Colonic mucosa (tissue), 4 donors: ENCODE results near the gene ABHD4. TPM values are rescaled to one million over a fixed set of nuclear protein-coding genes. Genes with fewer than 3 reads are reported as not detected.

Experiments used
- DNase-seq: peaks from one replicate; pipeline ENCODE4 v3.0.0-alpha.2; 2020
- H3K27ac ChIP-seq: fragments of 200-600 bp; one replicate; pipeline ENCODE4 v1.8.0; 2021
- H3K27me3 ChIP-seq: fragments of 200-600 bp; one replicate; pipeline ENCODE4 v1.8.0; 2021
- H3K36me3 ChIP-seq: fragments of 200-600 bp; one replicate; pipeline ENCODE4 v1.8.0; 2021
- H3K4me1 ChIP-seq: fragments of 200-600 bp; one replicate; pipeline ENCODE4 v1.8.0; 2021; ENCODE audit warnings: mild to moderate bottlenecking
- H3K4me3 ChIP-seq: fragments of 200-600 bp; one replicate; pipeline ENCODE4 v1.8.0; 2021
- H3K9ac ChIP-seq, 2 donors: one replicate each; pipeline ENCODE4 v1.7.0; 2013; ENCODE audit warnings: control low read depth in 2 of 2, low read depth in 2 of 2, low read length in 2 of 2
- H3K9me3 ChIP-seq: fragments of 200-600 bp; one replicate; pipeline ENCODE4 v1.8.0; 2021
- intact Hi-C: fragments of 100-400 bp; cut with DNase I; formaldehyde crosslinking; loops from one replicate; pipeline ENCODE4 v1.14.1; 2022
- total RNA-seq, 2 donors: library from RNA; stranded (reverse); fragmentation: NEBNext Ultra II Directional in 1 of 2; extraction: Animal tissue kit (Norgen Biotek cat#: 25700) in 1 of 2; gene quantifications; one replicate each; pipeline ENCODE4 v1.2.1, GENCODE V29; 2021
- TF ChIP-seq, protein P1 (sequence below): fragments of 200-600 bp; IDR thresholded peaks from one replicate; pipeline ENCODE4 v1.8.0; 2022; ENCODE audit warnings: antibody characterized with exemption, mild to moderate bottlenecking
- donor health status: healthy.
- donor health status: DM: no; HTN: no; CAD: no.
- donor health status: DM: no; HTN: no; CAD: no.

The ABHD4 gene
- total RNA-seq, 2 donors from 2014 or later = 14.5 to 32.4 TPM

DNA sequence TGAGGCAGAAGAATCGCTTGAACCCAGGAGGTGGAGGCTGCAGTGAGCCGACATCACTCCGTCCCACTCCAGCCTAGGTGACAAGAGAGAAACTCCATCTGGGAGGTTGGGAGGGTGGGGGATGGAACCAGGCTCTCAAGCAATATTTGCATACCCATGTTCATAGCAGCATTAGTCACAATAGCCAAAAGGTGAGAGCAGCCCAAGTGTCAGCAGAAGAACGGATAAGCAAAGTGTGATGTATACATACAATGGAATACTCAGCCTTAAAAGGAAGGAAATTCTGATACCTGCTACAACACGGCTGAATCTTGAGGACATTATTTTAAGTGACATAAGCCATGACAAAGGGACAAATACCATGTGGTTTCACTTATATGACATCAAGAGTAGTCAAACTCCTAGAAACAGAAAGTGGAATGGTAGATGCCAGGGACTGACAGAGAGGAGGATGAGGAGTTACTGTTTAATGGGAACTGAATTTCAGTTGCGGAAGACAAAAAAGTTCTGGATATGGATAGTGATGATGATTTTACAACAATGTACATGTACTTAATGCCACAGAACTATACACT is 20.7 kb upstream of the ABHD4 start:
- Histone ChIP-seq H3K36me3 (no peaks in the 10 kb centered on the region), H3K27me3 (no peaks in the 10 kb centered on the region), H3K4me1 (no peaks in the 10 kb centered on the region), H3K4me3 (no peak overlapping the region), H3K27ac (no peak overlapping the region), H3K9ac (no peak overlapping the region), H3K9me3 (no peaks in the 10 kb centered on the region)
- intact Hi-C loops = loop anchor here (10.0 kb wide), 1 partner anchor 137 kb away; no protein-coding TSS in a partner anchor
- DNase-seq = no peak
- TF ChIP-seq, protein P1, sequence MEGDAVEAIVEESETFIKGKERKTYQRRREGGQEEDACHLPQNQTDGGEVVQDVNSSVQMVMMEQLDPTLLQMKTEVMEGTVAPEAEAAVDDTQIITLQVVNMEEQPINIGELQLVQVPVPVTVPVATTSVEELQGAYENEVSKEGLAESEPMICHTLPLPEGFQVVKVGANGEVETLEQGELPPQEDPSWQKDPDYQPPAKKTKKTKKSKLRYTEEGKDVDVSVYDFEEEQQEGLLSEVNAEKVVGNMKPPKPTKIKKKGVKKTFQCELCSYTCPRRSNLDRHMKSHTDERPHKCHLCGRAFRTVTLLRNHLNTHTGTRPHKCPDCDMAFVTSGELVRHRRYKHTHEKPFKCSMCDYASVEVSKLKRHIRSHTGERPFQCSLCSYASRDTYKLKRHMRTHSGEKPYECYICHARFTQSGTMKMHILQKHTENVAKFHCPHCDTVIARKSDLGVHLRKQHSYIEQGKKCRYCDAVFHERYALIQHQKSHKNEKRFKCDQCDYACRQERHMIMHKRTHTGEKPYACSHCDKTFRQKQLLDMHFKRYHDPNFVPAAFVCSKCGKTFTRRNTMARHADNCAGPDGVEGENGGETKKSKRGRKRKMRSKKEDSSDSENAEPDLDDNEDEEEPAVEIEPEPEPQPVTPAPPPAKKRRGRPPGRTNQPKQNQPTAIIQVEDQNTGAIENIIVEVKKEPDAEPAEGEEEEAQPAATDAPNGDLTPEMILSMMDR = no peak

DNA sequence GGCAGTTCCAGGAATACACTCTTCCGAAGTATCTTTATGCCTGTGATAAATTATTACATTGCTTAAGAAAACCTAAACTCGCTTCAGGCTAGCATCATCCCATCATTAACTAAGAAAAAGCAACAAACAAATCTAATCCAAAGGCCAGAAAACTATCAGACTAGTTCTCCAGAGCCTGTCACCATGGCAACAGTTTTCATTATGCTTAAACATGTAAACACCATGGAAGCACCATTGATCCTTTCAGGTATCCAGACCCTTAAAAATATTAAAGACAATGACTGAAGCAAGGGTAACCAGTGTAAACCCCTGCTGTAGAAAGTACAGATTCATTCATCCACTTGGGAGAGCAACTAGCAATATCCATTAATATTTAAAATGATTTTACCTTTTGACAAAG is 18.9 kb upstream of the ABHD4 start:
- Histone ChIP-seq H3K36me3 (no peaks in the 10 kb centered on the region), H3K27me3 (no peaks in the 10 kb centered on the region), H3K4me3 (no peak overlapping the region), H3K27ac (no peak overlapping the region), H3K9ac (no peak overlapping the region), H3K9me3 (no peaks in the 10 kb centered on the region), H3K4me1 (no peaks in the 10 kb centered on the region)
- DNase-seq = no peak
- TF ChIP-seq, protein P1 = no peak
- intact Hi-C loops = loop anchor here (10.0 kb wide), 1 partner anchor 136 kb away; no protein-coding TSS in a partner anchor

DNA sequence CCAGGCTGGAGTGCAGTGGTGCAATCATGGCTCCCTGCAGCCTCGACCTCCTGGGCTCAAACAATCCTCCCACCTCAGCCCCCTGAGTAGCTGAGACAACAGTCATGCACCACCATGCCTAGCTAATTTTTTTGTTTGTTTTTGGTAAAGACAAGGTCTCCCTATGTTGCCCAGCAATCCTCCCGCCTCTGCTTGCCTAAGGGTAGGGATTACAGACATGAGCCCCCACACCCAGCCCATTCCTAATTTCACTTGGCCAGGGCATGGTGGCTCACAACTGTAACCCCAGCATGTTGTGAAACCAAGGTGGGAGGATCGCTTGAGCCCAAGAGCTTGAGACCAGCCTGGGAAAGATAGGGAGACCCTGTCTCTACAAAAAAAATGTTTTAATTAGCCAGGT is 18.2 kb upstream of the ABHD4 start:
- Histone ChIP-seq H3K9me3 (no peaks in the 10 kb centered on the region), H3K27ac (no peak overlapping the region), H3K36me3 (no peaks in the 10 kb centered on the region), H3K9ac (no peak overlapping the region), H3K4me3 (no peak overlapping the region), H3K27me3 (no peaks in the 10 kb centered on the region), H3K4me1 (no peaks in the 10 kb centered on the region)
- intact Hi-C loops = loop anchor here (10.0 kb wide), 1 partner anchor 135 kb away; no protein-coding TSS in a partner anchor
- no peak for DNase-seq
- TF ChIP-seq, protein P1 = no peak

DNA sequence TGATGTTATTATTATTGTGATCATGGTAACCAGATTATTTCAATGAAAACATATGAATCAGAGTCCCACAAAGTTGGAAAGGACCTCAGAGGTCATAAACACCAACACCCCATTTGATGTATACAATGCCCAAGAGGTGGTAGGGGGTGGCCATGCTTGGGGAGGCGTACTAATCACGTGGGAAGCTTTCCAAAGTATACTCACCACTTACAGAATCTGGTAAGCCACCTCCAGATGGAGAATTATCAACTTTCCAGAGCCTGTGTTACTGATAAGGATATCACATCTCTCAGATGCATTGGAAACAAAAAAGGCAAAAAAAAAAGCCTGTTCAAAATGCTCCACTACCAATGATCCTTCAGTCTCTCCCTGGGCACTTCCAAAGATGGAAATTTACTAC is 17.5 kb upstream of the ABHD4 start:
- no peak overlapping the region for H3K27ac ChIP-seq

DNA sequence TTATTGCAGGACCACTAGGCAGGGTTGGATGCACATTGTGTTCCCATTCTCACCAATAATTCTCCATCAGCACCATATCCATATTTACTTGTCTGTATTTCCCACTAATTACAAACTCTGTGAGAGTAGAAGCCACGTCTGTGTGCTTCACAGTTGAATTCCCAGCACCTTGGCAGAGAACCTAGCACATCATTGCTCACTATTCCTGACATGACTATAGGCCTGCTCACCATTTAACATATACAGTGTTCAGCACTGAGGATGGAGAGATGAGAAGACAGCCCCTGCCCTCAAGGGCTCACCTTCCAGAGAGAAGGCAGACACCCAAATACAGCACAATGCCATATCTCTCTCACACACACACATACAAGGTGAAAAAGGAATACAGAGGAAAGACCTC is 14.1 kb upstream of the ABHD4 start:
- no peaks in the 10 kb centered on the region for H3K4me1 ChIP-seq
- no peaks in the 10 kb centered on the region for H3K27me3 ChIP-seq
- intact Hi-C loops = no loop called here
- no peak overlapping the region for H3K4me3 ChIP-seq
- no peak overlapping the region for H3K9ac ChIP-seq
- H3K36me3 ChIP-seq = no peaks in the 10 kb centered on the region
- no peak overlapping the region for H3K27ac ChIP-seq
- TF ChIP-seq, protein P1 = no peak
- H3K9me3 ChIP-seq = no peaks in the 10 kb centered on the region
- no peak for DNase-seq

More for the DNA sequence above, 17.5 kb upstream of the ABHD4 start:
- H3K4me1 ChIP-seq = no peaks in the 10 kb centered on the region
- TF ChIP-seq, protein P1 = no peak
- DNase-seq = no peak
- no peaks in the 10 kb centered on the region for H3K9me3 ChIP-seq
- no peaks in the 10 kb centered on the region for H3K36me3 ChIP-seq
- H3K27me3 ChIP-seq = no peaks in the 10 kb centered on the region
- intact Hi-C loops = no loop called here
- no peak overlapping the region for H3K9ac ChIP-seq
- no peak overlapping the region for H3K4me3 ChIP-seq
